Fibroblast of peridontal ligament (primary cell): Measurements from ENCODE around the gene ALPL.
"Not testable (repeated sequence)": the region's sequence is repeated elsewhere in the genome, so short reads cannot be mapped to it uniquely, and the experiment has no call there.

Experiments used
- DNase-seq: peaks from one replicate; pipeline ENCODE4 v3.0.0-alpha.2; 2010; ENCODE audit errors: extremely low read depth

Gene ALPL

GRCh38 chr1:21507511-21508270 is 1.5 kb upstream of the ALPL start:
- no peak for DNase-seq

- DNase-seq, result peak; percentile 35
Observed at GRCh38 chr1:21508580-21509350, 458 bp upstream of the ALPL start.

- no peak for DNase-seq
Observed at GRCh38 chr1:21510113-21510493, 880 bp downstream of the ALPL start.

GRCh38 chr1:21510885-21511578 is 1.8 kb downstream of the ALPL start:
- peak; percentile 9 for DNase-seq

GRCh38 chr1:21511579-21512522 is 2.6 kb downstream of the ALPL start:
- peak; percentile 98 for DNase-seq

- no peak for DNase-seq
Observed at GRCh38 chr1:21514245-21514644, 5.0 kb downstream of the ALPL start.

GRCh38 chr1:21517161-21517589 is 8.0 kb downstream of the ALPL start:
- DNase-seq, result no peak

- no peak for DNase-seq
Observed at GRCh38 chr1:21517660-21518480, 8.6 kb downstream of the ALPL start.

GRCh38 chr1:21518774-21519455 is 9.7 kb downstream of the ALPL start:
- DNase-seq, result no peak

- DNase-seq, result not testable (repeated sequence)
Observed at GRCh38 chr1:21519486-21520070, 10.4 kb downstream of the ALPL start.

GRCh38 chr1:21520899-21521716 is 11.9 kb downstream of the ALPL start:
- peak; percentile 60 for DNase-seq

GRCh38 chr1:21521717-21522060 is 12.5 kb downstream of the ALPL start:
- no peak for DNase-seq

- no peak for DNase-seq
Observed at GRCh38 chr1:21522525-21523038, 13.4 kb downstream of the ALPL start.

- no peak for DNase-seq
Observed at GRCh38 chr1:21523297-21523813, 14.1 kb downstream of the ALPL start.

GRCh38 chr1:21524220-21524619 is 15.0 kb downstream of the ALPL start:
- no peak for DNase-seq

GRCh38 chr1:21524686-21525339 is 15.6 kb downstream of the ALPL start:
- no peak for DNase-seq

GRCh38 chr1:21525340-21525717 is 16.1 kb downstream of the ALPL start:
- DNase-seq, result no peak

GRCh38 chr1:21526441-21526840 is 17.2 kb downstream of the ALPL start:
- no peak for DNase-seq
